Panc1 (cell line): ENCODE measurements around the gene HEMGN. TPM values are rescaled to one million over a fixed set of nuclear protein-coding genes. Genes with fewer than 3 reads are reported as not detected.
"Not testable (repeated sequence)": the region's sequence is repeated elsewhere in the genome, so short reads cannot be mapped to it uniquely, and the experiment has no call there.

ENCODE experiments used
- ATAC-seq: fragments of 200-7000 bp; cut with Tn5 transposase; 2 replicates; pipeline ENCODE4 v1.9.1; 2020; ENCODE audit warnings: mild to moderate bottlenecking, moderate library complexity
- BruUV-seq: library from RNA; stranded (reverse); fragments of 400-500 nt; replicated peaks from 2 replicates; lab custom pipeline; 2021; lab: Mats Ljungman, UMichigan
- CTCF ChIA-PET: fragments of 300-600 bp; sonication (Branson Sonifier 250); formaldehyde crosslinking; loops from one replicate; lab custom pipeline; 2022; ENCODE audit warnings: antibody characterized with exemption; lab: Charles Lee
- POLR2A ChIA-PET: fragments of 300-600 bp; sonication (Branson Sonifier 250); formaldehyde crosslinking; loops from one replicate; lab custom pipeline; 2022; ENCODE audit warnings: antibody characterized with exemption; lab: Charles Lee
- DNase-seq: peaks from one replicate; pipeline ENCODE4 v3.0.0-alpha.2; 2010; ENCODE audit warnings: low read depth, low spot score
- H3K27ac ChIP-seq: 2 replicates; pipeline ENCODE4 v1.5.1; 2011; ENCODE audit warnings: mild to moderate bottlenecking, low read length, inconsistent platforms
- H3K27me3 ChIP-seq: fragments of 200-500 bp; sonication (Bioruptor generic); 2 replicates; pipeline ENCODE4 v1.6.0; 2014; ENCODE audit warnings: low read length, inconsistent platforms; ENCODE audit not compliant: control insufficient read depth, insufficient read depth
- H3K36me3 ChIP-seq: fragments of 200-500 bp; sonication (Bioruptor generic); 2 replicates; pipeline ENCODE4 v1.5.1; 2014; ENCODE audit warnings: inconsistent platforms, mild to moderate bottlenecking, low read length, moderate library complexity; ENCODE audit not compliant: control insufficient read depth, insufficient read depth
- H3K4me1 ChIP-seq: 2 replicates; pipeline ENCODE4 v1.5.1; 2011; ENCODE audit warnings: inconsistent platforms, mild to moderate bottlenecking, low read length, moderate library complexity; ENCODE audit not compliant: control insufficient read depth, insufficient read depth
- H3K4me3 ChIP-seq, 2 experiments: 2 replicates each; pipeline ENCODE4 v1.5.1; 2011 to 2012; ENCODE audit warnings: low read depth in 2 of 2, low read length in 2 of 2, mild to moderate bottlenecking in 2 of 2, inconsistent platforms in 1 of 2, moderate library complexity in 1 of 2
- H3K9me3 ChIP-seq: fragments of 200-500 bp; sonication (Bioruptor generic); 2 replicates; pipeline ENCODE4 v1.5.1; 2014; ENCODE audit warnings: low read depth, mild to moderate bottlenecking, inconsistent platforms, low read length, moderate library complexity; ENCODE audit not compliant: control insufficient read depth, insufficient read depth
- CTCF ChIP-seq: fragments of 450-650 bp; IDR thresholded peaks from 2 replicates; pipeline ENCODE4 v1.5.1; 2017; ENCODE audit warnings: mild to moderate bottlenecking
- POLR2AphosphoS5 ChIP-seq: IDR thresholded peaks from 2 replicates; pipeline ENCODE4 v1.6.1; 2012; ENCODE audit warnings: mild to moderate bottlenecking, low read depth, low read length, moderate library complexity
- REST ChIP-seq, 2 experiments: IDR thresholded peaks; 2 replicates each; pipeline ENCODE4 v1.6.1; 2011 to 2012; ENCODE audit warnings: low read depth in 2 of 2, control low read depth in 1 of 2, low read length in 1 of 2, mild to moderate bottlenecking in 1 of 2, moderate library complexity in 1 of 2; ENCODE audit not compliant: insufficient read depth in 1 of 2
- SIN3A ChIP-seq: IDR thresholded peaks from 2 replicates; pipeline ENCODE4 v1.6.1; 2012; ENCODE audit warnings: low read depth, mild to moderate bottlenecking, low read length, moderate library complexity, borderline replicate concordance; ENCODE audit not compliant: insufficient read depth
- TCF7L2 ChIP-seq: IDR thresholded peaks from 2 replicates; pipeline ENCODE4 v1.6.1; 2011; ENCODE audit warnings: mild to moderate bottlenecking, low read depth, low read length, inconsistent platforms
- in situ Hi-C: cut with HindIII; loops from 2 replicates; pipeline ENCODE4 v1.10.0; 2016; ENCODE audit warnings: low sequenced_read_pairs, low pct_unique_long_range_greater_than_20kb
- intact Hi-C: fragments of 100-400 bp; cut with micrococcal nuclease; formaldehyde crosslinking; loops from one replicate; pipeline ENCODE4 v1.10.0; 2022; ENCODE audit not compliant: unreplicated experiment
- total RNA-seq: library from RNA; stranded (reverse); gene quantifications from one replicate; pipeline ENCODE4 v1.2.1, GENCODE V29; 2021; ENCODE audit not compliant: unreplicated experiment

The HEMGN gene
- total RNA-seq, 1 experiment from 2014 or later, result not detected

GRCh38 chr9:97960678-97961328 is 22.8 kb upstream of the HEMGN start:
- H3K4me3 ChIP-seq, DNase-seq, H3K9me3 ChIP-seq, H3K4me1 ChIP-seq, intact Hi-C loops, H3K27ac ChIP-seq, BruUV-seq, ATAC-seq, in situ Hi-C loops, CTCF ChIA-PET, H3K36me3 ChIP-seq, H3K27me3 ChIP-seq: not testable (repeated sequence)
- POLR2A ChIA-PET, result interaction anchor here (0.8 kb wide), 1 partner anchor 264 kb away, joined by 3 read pairs; the partner anchor contains the start of gene XPA

- intact Hi-C loops (no loop called here), in situ Hi-C loops (no loop called here)
- ChIA-PET POLR2A (no interaction called here), CTCF (no interaction called here)
- TF ChIP-seq TCF7L2, result no peak
- no peak for TF ChIP-seq SIN3A
- no peak for TF ChIP-seq POLR2AphosphoS5
- TF ChIP-seq REST (IDR thresholded peaks at IDR 0.05; ENCODE audit: insufficient read depth in 1 of 2, low read depth in 2 of 2, low read length in 1 of 2), result no peak
- TF ChIP-seq CTCF, result no peak
- no peaks in the 10 kb centered on the region for H3K9me3 ChIP-seq
- DNase-seq (no peak), ATAC-seq (no peak)
- no TSS peak for BruUV-seq
- H3K4me1 ChIP-seq, result no peaks in the 10 kb centered on the region
- H3K27me3 ChIP-seq, result no peaks in the 10 kb centered on the region
- no peaks in the 10 kb centered on the region for H3K36me3 ChIP-seq
- no peak overlapping the region for H3K27ac ChIP-seq
- no peak overlapping the region for H3K4me3 ChIP-seq
Measured at GRCh38 chr9:97959585-97959984, 21.6 kb upstream of the HEMGN start.

DNA sequence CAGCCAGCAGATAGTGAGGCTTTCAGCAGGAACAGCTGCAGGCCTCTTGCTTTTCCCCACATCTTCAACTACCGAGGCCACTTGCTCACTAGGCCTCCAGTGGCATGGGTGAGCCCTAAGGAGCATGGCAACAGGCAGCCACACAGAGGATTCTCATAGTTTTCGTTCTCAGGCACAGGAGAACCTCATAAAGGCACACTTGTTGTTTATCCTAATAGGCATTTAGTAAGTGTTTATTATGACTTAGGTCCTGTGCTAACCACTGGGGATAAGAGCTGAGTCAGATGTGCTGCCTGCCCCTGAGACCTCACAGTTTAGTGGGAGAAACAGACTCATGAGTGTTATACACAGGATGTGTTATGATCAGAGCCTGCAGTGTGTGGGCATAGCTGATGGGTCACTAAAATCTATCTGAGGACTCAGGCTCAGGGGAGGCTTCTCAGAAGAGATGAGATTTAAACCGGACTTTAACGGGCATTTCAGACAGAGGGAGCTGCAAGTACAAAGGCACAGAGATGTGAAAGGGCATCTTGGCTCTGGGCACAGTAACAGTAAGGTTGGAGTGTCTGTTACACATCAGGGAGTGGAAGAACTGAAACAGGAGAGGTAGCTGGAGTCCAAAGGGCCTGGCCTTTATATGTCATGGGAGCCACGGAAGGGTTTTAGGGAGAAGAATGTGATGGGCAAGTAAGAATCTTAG is 21.0 kb upstream of the HEMGN start:
- ChIA-PET POLR2A (no interaction called here), CTCF (no interaction called here)
- DNase-seq (no peak), ATAC-seq (no peak)
- in situ Hi-C loops, result no loop called here
- TF ChIP-seq POLR2AphosphoS5 (no peak), REST (IDR thresholded peaks at IDR 0.05; ENCODE audit: insufficient read depth in 1 of 2, low read depth in 2 of 2, low read length in 1 of 2) (no peak), TCF7L2 (no peak), SIN3A (no peak), CTCF (no peak)
- H3K4me1 ChIP-seq, result no peaks in the 10 kb centered on the region
- no TSS peak for BruUV-seq
- H3K9me3 ChIP-seq, result no peaks in the 10 kb centered on the region
- H3K4me3 ChIP-seq, result no peak overlapping the region
- H3K27me3 ChIP-seq, result no peaks in the 10 kb centered on the region
- no peaks in the 10 kb centered on the region for H3K36me3 ChIP-seq
- intact Hi-C loops, result no loop called here
- H3K27ac ChIP-seq, result no peak overlapping the region
